Activated naive CD4-positive, alpha-beta T cell (primary cell): Measurements from ENCODE around the gene NDUFAF3.

Experiments
- DNase-seq, 4 experiments: peaks; one replicate each; lab custom pipeline; 2025; lab: John Stamatoyannopoulos, UW

The NDUFAF3 gene

GRCh38 chr3:49054344-49054862 is 32.5 kb downstream of the NDUFAF3 start:
- no peak for DNase-seq

- no peak for DNase-seq
Observed at GRCh38 chr3:49057268-49057667, 35.3 kb downstream of the NDUFAF3 start.

DNA sequence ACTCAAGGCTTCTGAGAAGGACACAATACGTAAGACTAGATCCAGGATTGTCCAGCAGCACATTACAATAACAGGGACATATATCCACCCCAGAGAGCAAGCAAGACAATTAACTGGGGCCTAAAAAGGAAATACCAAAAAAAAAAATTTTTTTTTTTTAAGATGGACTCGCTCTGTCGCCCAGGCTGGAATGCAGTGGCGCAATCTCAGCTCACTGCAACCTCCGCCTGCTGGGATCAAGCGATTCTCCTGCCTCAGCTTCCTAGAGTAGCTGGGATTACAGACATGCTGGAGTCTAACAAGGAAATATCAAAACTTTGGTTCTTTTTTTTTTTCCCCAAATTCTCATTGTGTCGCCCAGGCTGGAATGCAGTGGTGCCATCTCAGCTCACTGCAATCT is 36.1 kb downstream of the NDUFAF3 start:
- no peak for DNase-seq
